GM13977 (cell line): Measurements from ENCODE around the gene KLF18.

Source experiments
- DNase-seq: peaks from one replicate; pipeline ENCODE4 v3.0.0; 2012; ENCODE audit warnings: low spot score
- in situ Hi-C: fragments of 300-500 bp; cut with MboI; formaldehyde crosslinking; loops from one replicate; pipeline ENCODE4 v1.12.0; 2022; ENCODE audit warnings: low sequenced_read_pairs, low pct_unique_long_range_greater_than_20kb, mixed read lengths, inconsistent platforms; ENCODE audit not compliant: unreplicated experiment
- TF ChIP-seq, protein P1 (sequence below): IDR thresholded peaks from 2 replicates; pipeline ENCODE4 v1.5.1; 2012; ENCODE audit warnings: mild to moderate bottlenecking, control low read depth; ENCODE audit not compliant: insufficient read depth; ENCODE audit errors: extremely low read depth, missing control alignments

Gene KLF18

DNA sequence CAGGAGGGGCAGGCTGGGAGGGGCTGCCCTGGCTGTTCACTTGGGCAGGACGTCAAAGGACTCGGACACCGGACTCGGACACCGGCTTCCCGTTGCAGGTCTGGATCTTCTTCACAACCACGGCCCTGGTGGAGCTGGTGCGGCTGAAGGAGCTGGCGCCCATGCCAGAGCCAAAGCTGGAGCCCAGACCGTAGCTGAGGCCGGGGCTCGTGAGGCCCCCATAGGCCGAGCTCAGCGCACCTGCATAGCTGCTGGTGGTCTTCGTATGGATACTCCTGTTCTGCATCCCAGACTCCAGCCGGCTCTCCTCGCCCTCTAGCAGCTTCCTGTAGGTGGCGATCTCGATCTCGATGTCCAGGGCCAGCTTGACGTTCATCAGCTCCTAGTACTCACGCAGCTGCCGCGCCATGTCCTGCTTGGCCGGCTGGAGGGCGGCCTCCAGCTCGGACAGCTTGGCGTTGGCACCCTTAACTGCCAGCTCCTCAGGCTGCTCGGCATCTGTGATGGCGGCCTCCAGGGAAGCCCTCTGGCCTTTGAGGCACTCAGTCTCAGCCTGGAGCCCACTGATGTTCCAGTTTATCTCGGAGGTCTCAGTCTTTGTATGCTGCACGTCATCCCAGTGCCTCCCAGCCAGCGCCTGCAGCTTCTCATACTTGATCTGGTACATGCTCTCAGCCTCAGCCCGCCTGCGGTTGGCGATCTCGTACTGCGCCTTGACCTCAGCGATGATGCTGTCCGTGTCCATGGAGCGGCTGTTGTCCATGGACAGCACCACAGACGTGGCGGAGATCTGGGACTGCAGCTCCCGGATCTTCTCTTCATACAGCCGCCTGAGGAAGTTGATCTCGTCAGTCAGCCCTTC is 37.9 kb downstream of the KLF18 start:
- in situ Hi-C loops, result no loop called here
- DNase-seq, result no peak
- TF ChIP-seq, protein P1, sequence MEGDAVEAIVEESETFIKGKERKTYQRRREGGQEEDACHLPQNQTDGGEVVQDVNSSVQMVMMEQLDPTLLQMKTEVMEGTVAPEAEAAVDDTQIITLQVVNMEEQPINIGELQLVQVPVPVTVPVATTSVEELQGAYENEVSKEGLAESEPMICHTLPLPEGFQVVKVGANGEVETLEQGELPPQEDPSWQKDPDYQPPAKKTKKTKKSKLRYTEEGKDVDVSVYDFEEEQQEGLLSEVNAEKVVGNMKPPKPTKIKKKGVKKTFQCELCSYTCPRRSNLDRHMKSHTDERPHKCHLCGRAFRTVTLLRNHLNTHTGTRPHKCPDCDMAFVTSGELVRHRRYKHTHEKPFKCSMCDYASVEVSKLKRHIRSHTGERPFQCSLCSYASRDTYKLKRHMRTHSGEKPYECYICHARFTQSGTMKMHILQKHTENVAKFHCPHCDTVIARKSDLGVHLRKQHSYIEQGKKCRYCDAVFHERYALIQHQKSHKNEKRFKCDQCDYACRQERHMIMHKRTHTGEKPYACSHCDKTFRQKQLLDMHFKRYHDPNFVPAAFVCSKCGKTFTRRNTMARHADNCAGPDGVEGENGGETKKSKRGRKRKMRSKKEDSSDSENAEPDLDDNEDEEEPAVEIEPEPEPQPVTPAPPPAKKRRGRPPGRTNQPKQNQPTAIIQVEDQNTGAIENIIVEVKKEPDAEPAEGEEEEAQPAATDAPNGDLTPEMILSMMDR, result peak; percentile 23

DNA sequence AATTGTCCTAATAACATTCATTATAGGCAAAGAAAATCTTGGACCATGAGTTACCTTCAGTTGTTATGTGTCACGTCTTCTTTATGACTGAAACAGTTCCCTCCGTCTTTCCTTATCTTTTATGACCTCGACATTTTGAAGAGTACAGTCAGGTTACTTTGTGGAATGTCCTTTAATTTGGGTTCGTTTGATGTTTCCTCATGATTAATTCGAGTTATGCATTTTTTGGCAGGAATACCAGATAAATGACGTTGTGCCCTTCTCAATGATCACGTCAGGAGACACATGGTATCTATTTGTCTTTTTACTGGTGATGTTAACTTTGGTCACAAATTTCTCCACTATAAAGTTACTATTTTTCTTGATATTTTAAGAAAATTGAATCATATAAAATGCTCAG is 40.1 kb downstream of the KLF18 start:
- in situ Hi-C loops, result no loop called here
- DNase-seq, result no peak
- TF ChIP-seq, protein P1, result no peak

DNA sequence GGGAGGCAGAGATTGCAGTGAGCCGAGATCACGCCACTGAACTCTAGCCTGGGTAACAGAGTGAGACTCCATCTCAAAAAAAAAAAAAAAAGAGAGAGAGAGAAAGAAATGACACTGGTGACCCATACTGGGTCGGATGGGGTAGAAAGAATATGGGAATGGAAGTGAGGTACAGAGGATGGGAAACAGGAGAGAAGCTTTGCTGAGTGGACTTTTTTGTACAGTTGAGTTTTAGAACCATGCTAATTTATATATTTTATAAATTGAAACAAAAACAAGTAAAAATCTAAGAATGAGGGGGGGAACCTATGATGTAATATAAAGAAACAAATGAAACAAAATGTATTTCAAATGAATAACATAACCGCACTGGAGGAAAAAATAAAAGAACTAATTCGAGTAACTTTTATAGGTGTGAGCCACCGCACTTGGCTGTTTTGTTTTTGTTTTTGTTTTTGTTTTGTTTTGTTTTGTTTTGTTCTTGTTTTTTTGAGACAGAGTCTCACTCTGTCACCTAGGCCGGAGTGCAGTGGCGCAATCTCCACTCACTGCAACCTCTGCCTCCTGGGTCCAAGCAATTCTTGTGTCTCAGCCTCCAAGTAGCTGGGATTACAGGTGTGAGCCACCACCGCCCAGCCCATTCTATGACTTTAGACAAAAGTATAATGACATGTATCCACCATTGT is 41.1 kb downstream of the KLF18 start:
- TF ChIP-seq, protein P1, result no peak
- in situ Hi-C loops, result no loop called here
- no peak for DNase-seq

DNA sequence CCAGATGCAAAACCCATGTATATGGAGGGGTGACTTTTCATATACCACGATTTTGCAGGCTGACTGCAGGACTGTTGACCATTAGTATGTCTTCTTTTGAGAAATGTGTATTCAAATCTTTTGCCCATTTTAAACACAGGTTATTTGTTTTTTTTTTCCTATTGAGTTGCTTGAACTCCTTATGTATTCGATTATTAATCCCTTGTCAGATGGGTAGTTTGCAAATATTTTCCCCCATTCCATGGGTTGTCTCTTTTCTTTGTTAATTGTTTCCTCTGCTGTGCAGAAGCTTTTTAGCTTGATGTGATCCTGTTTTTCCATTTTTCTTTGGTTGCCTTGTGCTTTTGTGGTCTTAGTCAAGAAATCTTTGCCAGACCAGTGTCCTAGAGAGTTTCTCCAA is 47.4 kb downstream of the KLF18 start:
- in situ Hi-C loops, result no loop called here
- TF ChIP-seq, protein P1, result no peak
- DNase-seq, result no peak

DNA sequence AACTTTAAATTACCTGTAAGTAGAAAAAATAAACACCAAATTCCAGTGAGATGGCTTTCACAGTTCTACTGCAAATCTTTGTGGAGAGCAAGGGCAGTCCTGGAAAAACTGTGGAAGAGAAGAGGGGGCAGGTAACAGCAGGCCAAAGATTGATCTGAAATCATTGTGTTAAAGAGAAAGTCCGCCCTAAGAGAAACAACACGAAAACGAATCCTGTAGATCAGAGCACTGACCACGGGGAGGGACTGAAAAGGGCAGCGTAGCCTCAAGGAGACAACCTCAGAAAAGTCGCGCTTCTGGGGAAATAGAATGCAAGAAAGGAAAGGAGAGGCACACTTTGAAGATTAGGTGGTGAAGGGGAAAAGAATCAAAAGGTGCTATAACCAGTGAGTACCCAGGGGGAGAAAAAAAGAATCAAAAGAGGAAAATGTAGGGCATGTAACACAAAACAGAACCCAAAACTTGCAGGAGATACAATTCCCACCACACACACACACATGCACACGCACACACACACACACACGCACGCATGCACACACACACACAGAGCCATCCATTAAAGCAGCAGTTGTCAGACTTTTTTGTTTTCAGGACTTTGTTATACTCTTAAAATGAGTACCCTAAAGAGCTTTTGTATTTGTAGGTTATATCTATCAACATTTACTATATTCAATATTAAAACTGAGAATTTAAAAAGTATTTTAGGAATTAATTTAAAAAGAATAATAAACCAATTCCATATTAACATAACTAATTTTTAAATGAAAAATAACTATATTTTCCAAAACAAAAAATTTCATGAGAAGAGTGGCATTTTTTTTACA is 50.8 kb downstream of the KLF18 start:
- in situ Hi-C loops, result no loop called here
- DNase-seq, result no peak

More for the DNA sequence above, 50.8 kb downstream of the KLF18 start:
- TF ChIP-seq, protein P1, result no peak
